Endodermal cell (in vitro differentiated cells): ENCODE measurements around the gene PSMD1. TPM values are rescaled to one million over a fixed set of nuclear protein-coding genes. Genes with fewer than 3 reads are reported as not detected.

Experiments used
- DNase-seq: peaks from one replicate; pipeline ENCODE4 v3.0.0-alpha.2; 2017
- H3K27ac ChIP-seq: 2 replicates; pipeline ENCODE4 v1.5.1; 2013; ENCODE audit warnings: mild to moderate bottlenecking, low read depth, low read length, moderate library complexity
- H3K27me3 ChIP-seq: 2 replicates; pipeline ENCODE4 v1.6.1; 2013; ENCODE audit warnings: mild to moderate bottlenecking, low read length, moderate library complexity; ENCODE audit not compliant: insufficient read depth, control insufficient read depth, poor library complexity, severe bottlenecking
- H3K36me3 ChIP-seq: 2 replicates; pipeline ENCODE4 v1.7.0; 2013; ENCODE audit warnings: mild to moderate bottlenecking, low read length, moderate library complexity; ENCODE audit not compliant: control insufficient read depth, insufficient read depth
- H3K4me1 ChIP-seq: one replicate; pipeline ENCODE4 v1.7.0; 2013; ENCODE audit warnings: low read length; ENCODE audit not compliant: control insufficient read depth, insufficient read depth
- H3K4me3 ChIP-seq: 2 replicates; pipeline ENCODE4 v1.5.1; 2013; ENCODE audit warnings: mild to moderate bottlenecking, low read length, moderate library complexity
- H3K9ac ChIP-seq: 2 replicates; pipeline ENCODE4 v1.6.1; 2013; ENCODE audit warnings: mild to moderate bottlenecking, low read length, moderate library complexity; ENCODE audit not compliant: poor library complexity, severe bottlenecking; ENCODE audit errors: extremely low read depth
- H3K9me3 ChIP-seq: 2 replicates; pipeline ENCODE4 v1.6.1; 2013; ENCODE audit warnings: mild to moderate bottlenecking, low read length, moderate library complexity; ENCODE audit not compliant: control insufficient read depth
- H3K27ac Mint-ChIP-seq: 2 replicates; pipeline ENCODE4 v1.8.0; 2020; ENCODE audit warnings: mixed read lengths
- H3K27me3 Mint-ChIP-seq: 2 replicates; pipeline ENCODE4 v1.8.0; 2021; ENCODE audit warnings: mild to moderate bottlenecking, mixed read lengths; ENCODE audit not compliant: insufficient read depth
- H3K36me3 Mint-ChIP-seq: 2 replicates; pipeline ENCODE4 v1.8.0; 2020; ENCODE audit warnings: low read depth, mixed read lengths
- H3K4me1 Mint-ChIP-seq: 2 replicates; pipeline ENCODE4 v1.8.0; 2020; ENCODE audit warnings: mixed read lengths
- H3K4me3 Mint-ChIP-seq: 2 replicates; pipeline ENCODE4 v1.8.0; 2020; ENCODE audit warnings: mild to moderate bottlenecking, moderate library complexity, mixed read lengths
- H3K9me3 Mint-ChIP-seq: 2 replicates; pipeline ENCODE4 v1.8.0; 2020; ENCODE audit warnings: mild to moderate bottlenecking, mixed read lengths
- CTCF ChIP-seq: fragments of 200-600 bp; sonication (generic); conservative IDR thresholded peaks from 2 replicates; pipeline ENCODE4 v1.5.0; 2021; ENCODE audit warnings: antibody characterized with exemption, mild to moderate bottlenecking
- WGBS, 2 experiments: methylation state at CpG; one replicate each; pipeline versions ENCODE4 v1.1.5 to v1.1.7; 2013; ENCODE audit warnings: missing lambda C conversion rate in 2 of 2, mixed read lengths in 1 of 2; ENCODE audit not compliant: insufficient coverage in 1 of 2, insufficient read length in 1 of 2; 5-methylcytosine and 5-hydroxymethylcytosine counted together
- total RNA-seq, 2 donors: library from RNA; stranded (reverse); fragmentation: NEBNext Ultra II Directional in 1 of 2; extraction: Animal tissue kit (Norgen Biotek cat#: 25700) in 1 of 2; gene quantifications; 2 replicates in 1 of 2; 3 replicates in 1 of 2; pipeline ENCODE4 v1.2.1, GENCODE V29; 2021

PSMD1 gene
- total RNA-seq, 2 donors from 2014 or later = 148 to 158 TPM

- Histone ChIP-seq H3K4me3 (peak overlapping the region; percentile 78), H3K9ac (no peak overlapping the region), H3K27me3 (peaks cover 22% of the 10 kb centered on the region), H3K4me1 (peaks cover 13% of the 10 kb centered on the region), H3K36me3 (no peaks in the 10 kb centered on the region), H3K27ac (no peak overlapping the region), H3K9me3 (no peaks in the 10 kb centered on the region)
- Mint-ChIP-seq H3K36me3 (no peaks in the 10 kb centered on the region), H3K27ac (no peak overlapping the region), H3K27me3 (peaks cover 49% of the 10 kb centered on the region), H3K9me3 (no peaks in the 10 kb centered on the region), H3K4me1 (peaks cover 14% of the 10 kb centered on the region), H3K4me3 (peak overlapping the region; percentile 63)
- 20 to 28% methylated on average over 37 to 62 of the region's 62 CpGs for WGBS, 2 experiments
- TF ChIP-seq CTCF = peak; percentile 98
- peak; percentile 94 for DNase-seq
Observed at GRCh38 chr2:231052494-231053451, 3.9 kb upstream of the PSMD1 start.

GRCh38 chr2:231053846-231054245, 2.8 kb upstream of the PSMD1 start:
- Mint-ChIP-seq H3K36me3 (no peaks in the 10 kb centered on the region), H3K27me3 (peaks cover 45% of the 10 kb centered on the region), H3K4me3 (no peak overlapping the region), H3K4me1 (peaks cover 25% of the 10 kb centered on the region), H3K27ac (no peak overlapping the region), H3K9me3 (no peaks in the 10 kb centered on the region)
- WGBS, 2 experiments = 85 to 89% methylated on average over 3 to 6 of the region's 6 CpGs
- H3K9me3 ChIP-seq = no peaks in the 10 kb centered on the region
- peaks cover 22% of the 10 kb centered on the region for H3K27me3 ChIP-seq
- no peak for DNase-seq
- H3K9ac ChIP-seq = no peak overlapping the region
- no peak overlapping the region for H3K4me3 ChIP-seq
- peaks cover 13% of the 10 kb centered on the region for H3K4me1 ChIP-seq
- TF ChIP-seq CTCF = no peak
- no peak overlapping the region for H3K27ac ChIP-seq
- peaks cover 3% of the 10 kb centered on the region for H3K36me3 ChIP-seq

- peaks cover 17% of the 10 kb centered on the region for H3K4me1 Mint-ChIP-seq
- H3K36me3 Mint-ChIP-seq = peaks cover 16% of the 10 kb centered on the region
- WGBS, 2 experiments = 6 to 7% methylated on average over 6 to 10 of the region's 10 CpGs
- Histone ChIP-seq H3K9me3 (no peaks in the 10 kb centered on the region), H3K27me3 (peaks cover 4% of the 10 kb centered on the region), H3K4me3 (peak overlapping the region; percentile 94), H3K27ac (no peak overlapping the region), H3K36me3 (peaks cover 36% of the 10 kb centered on the region), H3K4me1 (no peaks in the 10 kb centered on the region), H3K9ac (peak overlapping the region; percentile 97)
- no peak for TF ChIP-seq CTCF
- no peak for DNase-seq
- H3K4me3 Mint-ChIP-seq = peak overlapping the region; percentile 82
- H3K27me3 Mint-ChIP-seq = peaks cover 20% of the 10 kb centered on the region
- H3K9me3 Mint-ChIP-seq = no peaks in the 10 kb centered on the region
- H3K27ac Mint-ChIP-seq = peak overlapping the region; percentile 37
Observed at GRCh38 chr2:231057590-231057989, 923 bp downstream of the PSMD1 start.
